Spleen (tissue), 7 donors: ENCODE measurements around the gene WAPL.

Experiments
- CTCF ChIP-seq, 11 experiments: fragments of 200-600 bp in 7 of 11; fragments of 450-650 bp in 4 of 11; sonication (generic) in 4 of 11; IDR thresholded peaks in 8 of 11; conservative IDR thresholded peaks in 3 of 11; 1 replicate in 7 of 11; 2 replicates in 4 of 11; pipeline versions ENCODE4 v1.4.0 to v1.8.0; 2016 to 2021; ENCODE audit warnings: antibody characterized with exemption in 11 of 11, inconsistent platforms in 4 of 11, mild to moderate bottlenecking in 1 of 11
- POLR2AphosphoS5 ChIP-seq, 3 donors: sonication (generic); formaldehyde crosslinking; IDR thresholded peaks; one replicate each; pipeline ENCODE4 v1.5.1; 2017; ENCODE audit warnings: antibody characterized with exemption in 3 of 3
- donor health status: DM: no; HTN: no; CAD: no; lungs with moderate emphysema.
- donor health status: DM: no; HTN: no; CAD: no.
- donor health status: DM: no; HTN: no; CAD: no.

- TF ChIP-seq CTCF (IDR thresholded peaks at IDR 0.05 in 8 of 11, conservative IDR thresholded peaks at IDR 0.05 in 3 of 11) = no peak
- no peak for TF ChIP-seq POLR2AphosphoS5 (IDR thresholded peaks at IDR 0.05)
Observed at GRCh38 chr10:86497621-86498020, 24.0 kb downstream of the WAPL start.
